GM23338 (cell line): ENCODE data around the gene PAPPA. TPM values are rescaled to one million over a fixed set of nuclear protein-coding genes. Genes with fewer than 3 reads are reported as not detected.

Experiments
- ATAC-seq: fragments of 200-7000 bp; cut with Tn5 transposase; 3 replicates; pipeline ENCODE4 v1.9.1; 2020
- DNase-seq: peaks from one replicate; pipeline ENCODE4 v3.0.0-alpha.2; 2015; ENCODE audit warnings: low spot score
- H2AFZ ChIP-seq: fragments of 200-600 bp; sonication (generic); 2 replicates; pipeline ENCODE4 v1.8.0; 2016; ENCODE audit warnings: antibody characterized with exemption, mild to moderate bottlenecking, moderate library complexity
- H3F3A ChIP-seq: fragments of 200-600 bp; sonication (generic); replicated peaks from 2 replicates; pipeline ENCODE4 v1.8.0; 2017; ENCODE audit warnings: antibody characterized with exemption, mixed run types, low read depth
- H3K27ac ChIP-seq: fragments of 200-600 bp; sonication (generic); 2 replicates; pipeline ENCODE4 v1.6.1; 2016; ENCODE audit warnings: low read depth
- H3K27me3 ChIP-seq: fragments of 200-600 bp; sonication (generic); 2 replicates; pipeline ENCODE4 v1.8.0; 2016; ENCODE audit warnings: mild to moderate bottlenecking, mixed run types, moderate library complexity; ENCODE audit not compliant: insufficient read depth
- H3K36me3 ChIP-seq: fragments of 200-600 bp; sonication (generic); 2 replicates; pipeline ENCODE4 v1.8.0; 2016; ENCODE audit warnings: mild to moderate bottlenecking; ENCODE audit not compliant: insufficient read depth
- H3K4me1 ChIP-seq: fragments of 200-600 bp; sonication (generic); 2 replicates; pipeline ENCODE4 v1.8.0; 2016; ENCODE audit warnings: mild to moderate bottlenecking, moderate library complexity; ENCODE audit not compliant: insufficient read depth
- H3K4me2 ChIP-seq: fragments of 200-600 bp; sonication (generic); 2 replicates; pipeline ENCODE4 v1.7.1; 2017; ENCODE audit warnings: mixed run types
- H3K4me3 ChIP-seq: fragments of 200-600 bp; sonication (generic); 2 replicates; pipeline ENCODE4 v1.6.1; 2016; ENCODE audit warnings: mixed run types
- H3K79me2 ChIP-seq: fragments of 200-600 bp; sonication (generic); replicated peaks from 2 replicates; pipeline ENCODE4 v1.8.0; 2017; ENCODE audit warnings: mild to moderate bottlenecking; ENCODE audit not compliant: insufficient read depth
- H3K9me2 ChIP-seq: fragments of 200-600 bp; sonication (generic); 2 replicates; pipeline ENCODE4 v1.8.0; 2017; ENCODE audit not compliant: insufficient read depth
- H4K20me1 ChIP-seq: fragments of 200-600 bp; sonication (generic); replicated peaks from 2 replicates; pipeline ENCODE4 v1.8.0; 2017; ENCODE audit warnings: mild to moderate bottlenecking; ENCODE audit not compliant: insufficient read depth
- H3K27ac Mint-ChIP-seq: 2 replicates; pipeline ENCODE4 v1.8.0; 2020; ENCODE audit warnings: inconsistent platforms, mild to moderate bottlenecking, moderate library complexity, mixed read lengths
- H3K27me3 Mint-ChIP-seq: 3 replicates; pipeline ENCODE4 v1.8.0; 2022; ENCODE audit warnings: low read depth, mild to moderate bottlenecking, moderate library complexity, mixed read lengths, inconsistent platforms; ENCODE audit not compliant: insufficient read depth, poor library complexity
- H3K36me3 Mint-ChIP-seq: 3 replicates; pipeline ENCODE4 v1.8.0; 2021; ENCODE audit warnings: low read depth, mild to moderate bottlenecking, inconsistent platforms, moderate library complexity, mixed read lengths
- H3K4me1 Mint-ChIP-seq: 3 replicates; pipeline ENCODE4 v1.8.0; 2020; ENCODE audit warnings: mild to moderate bottlenecking, inconsistent platforms, mixed read lengths
- H3K4me3 Mint-ChIP-seq: 3 replicates; pipeline ENCODE4 v1.8.0; 2021; ENCODE audit warnings: moderate library complexity, mild to moderate bottlenecking, inconsistent platforms, mixed read lengths
- H3K9me3 Mint-ChIP-seq: 3 replicates; pipeline ENCODE4 v1.8.0; 2020; ENCODE audit warnings: moderate library complexity, mild to moderate bottlenecking, inconsistent platforms, mixed read lengths
- EZH2 ChIP-seq: fragments of 200-600 bp; sonication (generic); IDR thresholded peaks from one replicate; pipeline ENCODE4 v1.8.0; 2017; ENCODE audit warnings: antibody characterized with exemption, mild to moderate bottlenecking, low read depth; ENCODE audit not compliant: unreplicated experiment
- JUNB ChIP-seq: IDR thresholded peaks from one replicate; pipeline ENCODE4 v1.6.1; 2016; ENCODE audit warnings: antibody characterized with exemption; ENCODE audit not compliant: unreplicated experiment
- NANOG ChIP-seq: IDR thresholded peaks from 2 replicates; pipeline ENCODE4 v1.6.1; 2016; ENCODE audit warnings: antibody characterized with exemption, borderline replicate concordance
- polyA plus RNA-seq: library from polyadenylated mRNA; unstranded; fragments of >200 nt; fragmentation: Nextera tagmentation; extraction: Ambion mirVana; gene quantifications from 2 replicates; pipeline ENCODE4 v1.2.1, GENCODE V29; 2016
- total RNA-seq: library from RNA; depleted of rRNA; stranded (reverse); fragments of >200 nt; shearing (Covaris generic); gene quantifications from 2 replicates; pipeline ENCODE4 v1.2.3, GENCODE V29; 2014
- TF ChIP-seq, protein P1 (sequence below): IDR thresholded peaks from one replicate; pipeline ENCODE4 v1.6.1; 2018; ENCODE audit warnings: antibody characterized with exemption; ENCODE audit not compliant: unreplicated experiment
- TF ChIP-seq, protein P2 (sequence below): IDR thresholded peaks from 2 replicates; pipeline ENCODE4 v1.6.1; 2016; ENCODE audit warnings: antibody characterized with exemption
- TF ChIP-seq, protein P3 (sequence below): fragments of 250-450 bp; sonication (Bioruptor Pico); IDR thresholded peaks from 2 replicates; pipeline ENCODE4 v1.5.0; 2020; ENCODE audit warnings: mild to moderate bottlenecking, moderate library complexity

PAPPA gene
- total and polyA plus RNA-seq, 2 experiments from 2014 or later: 0.38 to 0.66 TPM

DNA sequence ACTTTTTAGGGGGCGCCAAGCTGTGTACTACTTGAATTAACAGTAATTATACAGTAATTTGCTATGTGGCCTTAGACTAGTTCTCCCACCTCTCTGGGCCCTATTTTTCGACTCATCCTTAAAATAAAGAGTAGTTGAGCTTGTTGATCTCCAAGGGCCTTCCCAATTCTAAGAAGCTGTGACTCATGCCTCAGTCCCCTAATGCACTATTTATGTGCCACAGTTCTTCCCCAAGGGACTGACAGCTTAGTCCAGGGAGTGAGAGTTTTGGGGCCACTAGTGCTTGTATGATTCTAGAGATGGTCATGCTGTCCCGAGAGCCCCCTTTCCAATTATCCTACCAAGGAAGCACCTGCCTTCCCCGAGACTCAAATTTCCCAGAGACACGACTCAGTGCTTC, 149.7 kb downstream of the PAPPA start:
- Histone ChIP-seq H3K27me3 (no peaks in the 10 kb centered on the region), H4K20me1 (no peaks in the 10 kb centered on the region), H3K36me3 (no peaks in the 10 kb centered on the region), H3K27ac (peak overlapping the region; percentile 56; the same call in 1 of the 2 replicates), H3K79me2 (no peaks in the 10 kb centered on the region), H3F3A (no peaks in the 10 kb centered on the region), H3K4me3 (no peak overlapping the region), H2AFZ (no peak overlapping the region), H3K4me1 (peaks cover 35% of the 10 kb centered on the region), H3K4me2 (peak overlapping the region; percentile 65), H3K9me2 (0 out of 2 replicates have a peak, but pooled peaks cover 3% of the 10 kb centered on the region)
- Mint-ChIP-seq H3K9me3 (no peaks in the 10 kb centered on the region), H3K27ac (no peak overlapping the region), H3K27me3 (peaks cover 2% of the 10 kb centered on the region), H3K4me1 (peaks cover 26% of the 10 kb centered on the region), H3K36me3 (no peaks in the 10 kb centered on the region), H3K4me3 (no peak overlapping the region)
- DNase-seq (no peak), ATAC-seq (no peak)
- TF ChIP-seq EZH2: no peak
- TF ChIP-seq, protein P1, sequence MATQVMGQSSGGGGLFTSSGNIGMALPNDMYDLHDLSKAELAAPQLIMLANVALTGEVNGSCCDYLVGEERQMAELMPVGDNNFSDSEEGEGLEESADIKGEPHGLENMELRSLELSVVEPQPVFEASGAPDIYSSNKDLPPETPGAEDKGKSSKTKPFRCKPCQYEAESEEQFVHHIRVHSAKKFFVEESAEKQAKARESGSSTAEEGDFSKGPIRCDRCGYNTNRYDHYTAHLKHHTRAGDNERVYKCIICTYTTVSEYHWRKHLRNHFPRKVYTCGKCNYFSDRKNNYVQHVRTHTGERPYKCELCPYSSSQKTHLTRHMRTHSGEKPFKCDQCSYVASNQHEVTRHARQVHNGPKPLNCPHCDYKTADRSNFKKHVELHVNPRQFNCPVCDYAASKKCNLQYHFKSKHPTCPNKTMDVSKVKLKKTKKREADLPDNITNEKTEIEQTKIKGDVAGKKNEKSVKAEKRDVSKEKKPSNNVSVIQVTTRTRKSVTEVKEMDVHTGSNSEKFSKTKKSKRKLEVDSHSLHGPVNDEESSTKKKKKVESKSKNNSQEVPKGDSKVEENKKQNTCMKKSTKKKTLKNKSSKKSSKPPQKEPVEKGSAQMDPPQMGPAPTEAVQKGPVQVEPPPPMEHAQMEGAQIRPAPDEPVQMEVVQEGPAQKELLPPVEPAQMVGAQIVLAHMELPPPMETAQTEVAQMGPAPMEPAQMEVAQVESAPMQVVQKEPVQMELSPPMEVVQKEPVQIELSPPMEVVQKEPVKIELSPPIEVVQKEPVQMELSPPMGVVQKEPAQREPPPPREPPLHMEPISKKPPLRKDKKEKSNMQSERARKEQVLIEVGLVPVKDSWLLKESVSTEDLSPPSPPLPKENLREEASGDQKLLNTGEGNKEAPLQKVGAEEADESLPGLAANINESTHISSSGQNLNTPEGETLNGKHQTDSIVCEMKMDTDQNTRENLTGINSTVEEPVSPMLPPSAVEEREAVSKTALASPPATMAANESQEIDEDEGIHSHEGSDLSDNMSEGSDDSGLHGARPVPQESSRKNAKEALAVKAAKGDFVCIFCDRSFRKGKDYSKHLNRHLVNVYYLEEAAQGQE: no peak
- no peak for TF ChIP-seq NANOG
- TF ChIP-seq, protein P2, sequence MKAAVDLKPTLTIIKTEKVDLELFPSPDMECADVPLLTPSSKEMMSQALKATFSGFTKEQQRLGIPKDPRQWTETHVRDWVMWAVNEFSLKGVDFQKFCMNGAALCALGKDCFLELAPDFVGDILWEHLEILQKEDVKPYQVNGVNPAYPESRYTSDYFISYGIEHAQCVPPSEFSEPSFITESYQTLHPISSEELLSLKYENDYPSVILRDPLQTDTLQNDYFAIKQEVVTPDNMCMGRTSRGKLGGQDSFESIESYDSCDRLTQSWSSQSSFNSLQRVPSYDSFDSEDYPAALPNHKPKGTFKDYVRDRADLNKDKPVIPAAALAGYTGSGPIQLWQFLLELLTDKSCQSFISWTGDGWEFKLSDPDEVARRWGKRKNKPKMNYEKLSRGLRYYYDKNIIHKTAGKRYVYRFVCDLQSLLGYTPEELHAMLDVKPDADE: no peak
- TF ChIP-seq, protein P3, sequence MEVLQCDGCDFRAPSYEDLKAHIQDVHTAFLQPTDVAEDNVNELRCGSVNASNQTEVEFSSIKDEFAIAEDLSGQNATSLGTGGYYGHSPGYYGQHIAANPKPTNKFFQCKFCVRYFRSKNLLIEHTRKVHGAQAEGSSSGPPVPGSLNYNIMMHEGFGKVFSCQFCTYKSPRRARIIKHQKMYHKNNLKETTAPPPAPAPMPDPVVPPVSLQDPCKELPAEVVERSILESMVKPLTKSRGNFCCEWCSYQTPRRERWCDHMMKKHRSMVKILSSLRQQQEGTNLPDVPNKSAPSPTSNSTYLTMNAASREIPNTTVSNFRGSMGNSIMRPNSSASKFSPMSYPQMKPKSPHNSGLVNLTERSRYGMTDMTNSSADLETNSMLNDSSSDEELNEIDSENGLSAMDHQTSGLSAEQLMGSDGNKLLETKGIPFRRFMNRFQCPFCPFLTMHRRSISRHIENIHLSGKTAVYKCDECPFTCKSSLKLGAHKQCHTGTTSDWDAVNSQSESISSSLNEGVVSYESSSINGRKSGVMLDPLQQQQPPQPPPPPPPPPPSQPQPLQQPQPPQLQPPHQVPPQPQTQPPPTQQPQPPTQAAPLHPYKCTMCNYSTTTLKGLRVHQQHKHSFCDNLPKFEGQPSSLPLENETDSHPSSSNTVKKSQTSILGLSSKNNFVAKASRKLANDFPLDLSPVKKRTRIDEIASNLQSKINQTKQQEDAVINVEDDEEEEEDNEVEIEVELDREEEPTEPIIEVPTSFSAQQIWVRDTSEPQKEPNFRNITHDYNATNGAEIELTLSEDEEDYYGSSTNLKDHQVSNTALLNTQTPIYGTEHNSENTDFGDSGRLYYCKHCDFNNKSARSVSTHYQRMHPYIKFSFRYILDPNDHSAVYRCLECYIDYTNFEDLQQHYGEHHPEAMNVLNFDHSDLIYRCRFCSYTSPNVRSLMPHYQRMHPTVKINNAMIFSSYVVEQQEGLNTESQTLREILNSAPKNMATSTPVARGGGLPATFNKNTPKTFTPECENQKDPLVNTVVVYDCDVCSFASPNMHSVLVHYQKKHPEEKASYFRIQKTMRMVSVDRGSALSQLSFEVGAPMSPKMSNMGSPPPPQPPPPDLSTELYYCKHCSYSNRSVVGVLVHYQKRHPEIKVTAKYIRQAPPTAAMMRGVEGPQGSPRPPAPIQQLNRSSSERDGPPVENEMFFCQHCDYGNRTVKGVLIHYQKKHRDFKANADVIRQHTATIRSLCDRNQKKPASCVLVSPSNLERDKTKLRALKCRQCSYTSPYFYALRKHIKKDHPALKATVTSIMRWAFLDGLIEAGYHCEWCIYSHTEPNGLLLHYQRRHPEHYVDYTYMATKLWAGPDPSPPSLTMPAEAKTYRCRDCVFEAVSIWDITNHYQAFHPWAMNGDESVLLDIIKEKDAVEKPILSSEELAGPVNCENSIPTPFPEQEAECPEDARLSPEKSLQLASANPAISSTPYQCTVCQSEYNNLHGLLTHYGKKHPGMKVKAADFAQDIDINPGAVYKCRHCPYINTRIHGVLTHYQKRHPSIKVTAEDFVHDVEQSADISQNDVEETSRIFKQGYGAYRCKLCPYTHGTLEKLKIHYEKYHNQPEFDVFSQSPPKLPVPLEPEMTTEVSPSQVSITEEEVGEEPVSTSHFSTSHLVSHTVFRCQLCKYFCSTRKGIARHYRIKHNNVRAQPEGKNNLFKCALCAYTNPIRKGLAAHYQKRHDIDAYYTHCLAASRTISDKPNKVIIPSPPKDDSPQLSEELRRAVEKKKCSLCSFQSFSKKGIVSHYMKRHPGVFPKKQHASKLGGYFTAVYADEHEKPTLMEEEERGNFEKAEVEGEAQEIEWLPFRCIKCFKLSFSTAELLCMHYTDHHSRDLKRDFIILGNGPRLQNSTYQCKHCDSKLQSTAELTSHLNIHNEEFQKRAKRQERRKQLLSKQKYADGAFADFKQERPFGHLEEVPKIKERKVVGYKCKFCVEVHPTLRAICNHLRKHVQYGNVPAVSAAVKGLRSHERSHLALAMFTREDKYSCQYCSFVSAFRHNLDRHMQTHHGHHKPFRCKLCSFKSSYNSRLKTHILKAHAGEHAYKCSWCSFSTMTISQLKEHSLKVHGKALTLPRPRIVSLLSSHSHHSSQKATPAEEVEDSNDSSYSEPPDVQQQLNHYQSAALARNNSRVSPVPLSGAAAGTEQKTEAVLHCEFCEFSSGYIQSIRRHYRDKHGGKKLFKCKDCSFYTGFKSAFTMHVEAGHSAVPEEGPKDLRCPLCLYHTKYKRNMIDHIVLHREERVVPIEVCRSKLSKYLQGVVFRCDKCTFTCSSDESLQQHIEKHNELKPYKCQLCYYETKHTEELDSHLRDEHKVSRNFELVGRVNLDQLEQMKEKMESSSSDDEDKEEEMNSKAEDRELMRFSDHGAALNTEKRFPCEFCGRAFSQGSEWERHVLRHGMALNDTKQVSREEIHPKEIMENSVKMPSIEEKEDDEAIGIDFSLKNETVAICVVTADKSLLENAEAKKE (CRISPR knock-in tag): no peak
- TF ChIP-seq JUNB: no peak
